ENCODE data around the gene OR2T11.
"Not testable (repeated sequence)": the region's sequence is repeated elsewhere in the genome, so short reads cannot be mapped to it uniquely, and the experiment has no call there.

- TF ChIP-seq CTCF (IDR thresholded peaks at IDR 0.05; ENCODE audit: low read depth, low read length, poor library complexity, severe bottlenecking); EZH2phosphoT487 (IDR thresholded peaks at IDR 0.05; ENCODE audit: borderline replicate concordance, low read length): not testable (repeated sequence)
These were observed 1.7 kb upstream of the OR2T11 start for GRCh38 chr1:248636612-248637011.

Measured in DOHH2 (cell line).